Mesenchymal stem cell (in vitro differentiated cells and primary cell): ENCODE results near the gene PTTG1IP2.

ENCODE experiments used
- DNase-seq: peaks from one replicate; pipeline ENCODE4 v3.0.0-alpha.2; 2013
- H2AFZ ChIP-seq: one replicate; pipeline ENCODE4 v1.6.1; 2013; ENCODE audit warnings: low read depth, mild to moderate bottlenecking, control low read depth, inconsistent platforms, low read length, moderate library complexity
- H2AK5ac ChIP-seq: 2 replicates; pipeline ENCODE4 v1.6.1; 2013; ENCODE audit warnings: low read length, moderate library complexity, mild to moderate bottlenecking, inconsistent platforms; ENCODE audit not compliant: severe bottlenecking
- H2BK120ac ChIP-seq: one replicate; pipeline ENCODE4 v1.6.1; 2013; ENCODE audit warnings: low read depth, mild to moderate bottlenecking, inconsistent platforms, low read length, moderate library complexity
- H2BK12ac ChIP-seq, 2 experiments: one replicate each; pipeline ENCODE4 v1.6.1; 2013; ENCODE audit warnings: inconsistent platforms in 2 of 2, low read length in 2 of 2, mild to moderate bottlenecking in 2 of 2, moderate library complexity in 2 of 2, control low read depth in 1 of 2
- H2BK15ac ChIP-seq: one replicate; pipeline ENCODE4 v1.6.1; 2013; ENCODE audit warnings: mild to moderate bottlenecking, low read depth, inconsistent platforms; ENCODE audit not compliant: poor library complexity, severe bottlenecking
- H2BK5ac ChIP-seq: 2 replicates; pipeline ENCODE4 v1.6.1; 2013; ENCODE audit warnings: low read depth, mild to moderate bottlenecking, low read length, control low read depth, inconsistent platforms; ENCODE audit not compliant: poor library complexity, severe bottlenecking
- H3K14ac ChIP-seq, 2 experiments: one replicate each; pipeline ENCODE4 v1.6.1; 2013; ENCODE audit warnings: inconsistent platforms in 2 of 2, low read length in 2 of 2, control low read depth in 1 of 2, mild to moderate bottlenecking in 1 of 2, moderate library complexity in 1 of 2
- H3K18ac ChIP-seq, 2 experiments: one replicate each; pipeline ENCODE4 v1.6.1; 2013; ENCODE audit warnings: inconsistent platforms in 2 of 2, low read length in 2 of 2, control low read depth in 1 of 2, low read depth in 1 of 2, mild to moderate bottlenecking in 1 of 2
- H3K23ac ChIP-seq, 2 experiments: one replicate each; pipeline ENCODE4 v1.6.1; 2013; ENCODE audit warnings: inconsistent platforms in 2 of 2, low read length in 2 of 2, mild to moderate bottlenecking in 2 of 2, moderate library complexity in 2 of 2, control low read depth in 1 of 2
- H3K27ac ChIP-seq: 2 replicates; pipeline ENCODE4 v1.5.1; 2013; ENCODE audit warnings: mild to moderate bottlenecking, moderate library complexity, low read length, control low read depth, inconsistent platforms; ENCODE audit not compliant: poor library complexity, severe bottlenecking
- H3K27me3 ChIP-seq, 2 experiments: 2 replicates each; pipeline versions ENCODE4 v1.6.1 to v1.7.0; 2013; ENCODE audit warnings: low read length in 2 of 2, mild to moderate bottlenecking in 2 of 2, moderate library complexity in 2 of 2, control low read depth in 1 of 2, inconsistent platforms in 1 of 2; ENCODE audit not compliant: control insufficient read depth in 1 of 2, insufficient read depth in 1 of 2
- H3K36me3 ChIP-seq, 2 experiments: 2 replicates each; pipeline versions ENCODE4 v1.6.1 to v1.7.0; 2013; ENCODE audit warnings: low read length in 2 of 2, control low read depth in 1 of 2, inconsistent platforms in 1 of 2, low read depth in 1 of 2, mild to moderate bottlenecking in 1 of 2; ENCODE audit not compliant: insufficient read depth in 2 of 2, control insufficient read depth in 1 of 2
- H3K4ac ChIP-seq, 2 experiments: one replicate each; pipeline ENCODE4 v1.6.1; 2013; ENCODE audit warnings: inconsistent platforms in 2 of 2, low read length in 2 of 2, mild to moderate bottlenecking in 2 of 2, moderate library complexity in 2 of 2, control low read depth in 1 of 2, low read depth in 1 of 2
- H3K4me1 ChIP-seq: 2 replicates; pipeline ENCODE4 v1.6.1; 2013; ENCODE audit warnings: low read depth, low read length, control low read depth; ENCODE audit not compliant: control insufficient read depth, insufficient read depth
- H3K4me2 ChIP-seq: 2 replicates; pipeline ENCODE4 v1.6.1; 2013; ENCODE audit warnings: low read length, mild to moderate bottlenecking, inconsistent platforms; ENCODE audit not compliant: poor library complexity, severe bottlenecking
- H3K4me3 ChIP-seq, 2 experiments: 2 replicates each; pipeline versions ENCODE4 v1.5.1 to v1.7.0; 2013; ENCODE audit warnings: low read length in 2 of 2, mild to moderate bottlenecking in 2 of 2, control low read depth in 1 of 2, low read depth in 1 of 2; ENCODE audit not compliant: insufficient read depth in 1 of 2
- H3K79me1 ChIP-seq: replicated peaks from 2 replicates; pipeline ENCODE4 v1.6.1; 2013; ENCODE audit warnings: mild to moderate bottlenecking, control low read depth, low read length, inconsistent platforms; ENCODE audit not compliant: poor library complexity, severe bottlenecking
- H3K9ac ChIP-seq: 2 replicates; pipeline ENCODE4 v1.7.0; 2013; ENCODE audit warnings: mild to moderate bottlenecking, low read length, moderate library complexity
- H3K9me3 ChIP-seq: 2 replicates; pipeline ENCODE4 v1.7.0; 2013; ENCODE audit warnings: mild to moderate bottlenecking, low read length; ENCODE audit not compliant: control insufficient read depth
- H4K8ac ChIP-seq: one replicate; pipeline ENCODE4 v1.6.1; 2013; ENCODE audit warnings: inconsistent platforms, mild to moderate bottlenecking, low read length, moderate library complexity
- H4K91ac ChIP-seq: one replicate; pipeline ENCODE4 v1.6.1; 2013; ENCODE audit warnings: mild to moderate bottlenecking, low read length, inconsistent platforms
- WGBS: methylation state at CpG from one replicate; pipeline ENCODE4 v1.1.7; 2013; ENCODE audit warnings: mixed read lengths; 5-methylcytosine and 5-hydroxymethylcytosine counted together

Gene PTTG1IP2

GRCh38 chr7:90430614-90431460, 38.6 kb upstream of the PTTG1IP2 start:
- Histone ChIP-seq H4K8ac (no peak overlapping the region), H4K91ac (no peak overlapping the region), H3K23ac (no peak overlapping the region), H2BK120ac (no peak overlapping the region), H3K14ac (no peak overlapping the region), H3K36me3 (no peaks in the 10 kb centered on the region), H2AFZ (no peak overlapping the region), H3K9me3 (peaks cover 6% of the 10 kb centered on the region), H3K4me2 (no peak overlapping the region), H3K18ac (no peak overlapping the region), H2BK12ac (no peak overlapping the region), H2BK15ac (no peak overlapping the region), H3K4me3 (no peak overlapping the region), H3K9ac (no peak overlapping the region), H3K4me1 (no peaks in the 10 kb centered on the region), H2AK5ac (no peak overlapping the region), H3K27ac (no peak overlapping the region), H2BK5ac (no peak overlapping the region), H3K27me3 (no peaks in the 10 kb centered on the region), H3K79me1 (no peaks in the 10 kb centered on the region), H3K4ac (no peak overlapping the region)
- no peak for DNase-seq
- WGBS = 91% methylated on average over 6 of the region's 6 CpGs

GRCh38 chr7:90432752-90433151, 36.7 kb upstream of the PTTG1IP2 start:
- Histone ChIP-seq H3K14ac (no peak overlapping the region), H3K4me2 (no peak overlapping the region), H3K36me3 (no peaks in the 10 kb centered on the region), H3K79me1 (no peaks in the 10 kb centered on the region), H3K27me3 (no peaks in the 10 kb centered on the region), H2AFZ (no peak overlapping the region), H3K4me1 (no peaks in the 10 kb centered on the region), H3K23ac (no peak overlapping the region), H3K4ac (no peak overlapping the region), H4K8ac (no peak overlapping the region), H2BK12ac (no peak overlapping the region), H3K27ac (no peak overlapping the region), H2AK5ac (no peak overlapping the region), H2BK5ac (no peak overlapping the region), H3K9me3 (peaks cover 20% of the 10 kb centered on the region), H4K91ac (no peak overlapping the region), H2BK120ac (no peak overlapping the region), H2BK15ac (no peak overlapping the region), H3K4me3 (no peak overlapping the region), H3K18ac (no peak overlapping the region), H3K9ac (no peak overlapping the region)
- DNase-seq = no peak
- 68% methylated on average over 10 of the region's 10 CpGs for WGBS

GRCh38 chr7:90433221-90433620, 36.2 kb upstream of the PTTG1IP2 start:
- no peak overlapping the region for H3K14ac ChIP-seq
- H3K18ac ChIP-seq = no peak overlapping the region
- H3K27ac ChIP-seq = no peak overlapping the region
- no peak overlapping the region for H3K9ac ChIP-seq
- H3K4ac ChIP-seq = no peak overlapping the region
- no peak overlapping the region for H4K91ac ChIP-seq
- no peaks in the 10 kb centered on the region for H3K79me1 ChIP-seq
- H2AK5ac ChIP-seq = no peak overlapping the region
- peaks cover 23% of the 10 kb centered on the region for H3K9me3 ChIP-seq
- no peak overlapping the region for H2BK12ac ChIP-seq
- H4K8ac ChIP-seq = no peak overlapping the region
- no peaks in the 10 kb centered on the region for H3K4me1 ChIP-seq
- no peak overlapping the region for H2BK15ac ChIP-seq
- no peaks in the 10 kb centered on the region for H3K27me3 ChIP-seq
- H2BK5ac ChIP-seq = no peak overlapping the region
- no peak overlapping the region for H2BK120ac ChIP-seq
- no peak overlapping the region for H3K4me2 ChIP-seq
- no peaks in the 10 kb centered on the region for H3K36me3 ChIP-seq
- DNase-seq = no peak
- H3K23ac ChIP-seq = no peak overlapping the region
- WGBS = 58% methylated on average over 3 of the region's 3 CpGs
- H3K4me3 ChIP-seq = no peak overlapping the region
- H2AFZ ChIP-seq = no peak overlapping the region

- Histone ChIP-seq H2BK120ac (no peak overlapping the region), H3K4me1 (no peaks in the 10 kb centered on the region), H3K4ac (no peak overlapping the region), H2AFZ (no peak overlapping the region), H3K14ac (no peak overlapping the region), H4K91ac (no peak overlapping the region), H3K23ac (no peak overlapping the region), H2BK5ac (no peak overlapping the region), H3K4me2 (no peak overlapping the region), H2AK5ac (no peak overlapping the region), H3K79me1 (no peaks in the 10 kb centered on the region), H3K36me3 (no peaks in the 10 kb centered on the region), H4K8ac (no peak overlapping the region), H3K9ac (no peak overlapping the region), H2BK15ac (no peak overlapping the region), H3K27ac (no peak overlapping the region), H2BK12ac (no peak overlapping the region), H3K4me3 (no peak overlapping the region), H3K27me3 (no peaks in the 10 kb centered on the region), H3K9me3 (no peaks in the 10 kb centered on the region), H3K18ac (no peak overlapping the region)
- no peak for DNase-seq
- 65% methylated on average over 2 of the region's 2 CpGs for whole genome bisulfite sequencing
Measured at GRCh38 chr7:90445633-90446032, 23.8 kb upstream of the PTTG1IP2 start.
